ENCODE measurements around the gene CACNB4.
A peak's percentile ranks its signal among the peaks of the same experiment; 100 is the strongest.
"Not testable (repeated sequence)": the region's sequence is repeated elsewhere in the genome, so short reads cannot be mapped to it uniquely, and the experiment has no call there.

Gene CACNB4
- 0.92 to 1.1 reads per million in 2 donors for total RNA-seq

DNA sequence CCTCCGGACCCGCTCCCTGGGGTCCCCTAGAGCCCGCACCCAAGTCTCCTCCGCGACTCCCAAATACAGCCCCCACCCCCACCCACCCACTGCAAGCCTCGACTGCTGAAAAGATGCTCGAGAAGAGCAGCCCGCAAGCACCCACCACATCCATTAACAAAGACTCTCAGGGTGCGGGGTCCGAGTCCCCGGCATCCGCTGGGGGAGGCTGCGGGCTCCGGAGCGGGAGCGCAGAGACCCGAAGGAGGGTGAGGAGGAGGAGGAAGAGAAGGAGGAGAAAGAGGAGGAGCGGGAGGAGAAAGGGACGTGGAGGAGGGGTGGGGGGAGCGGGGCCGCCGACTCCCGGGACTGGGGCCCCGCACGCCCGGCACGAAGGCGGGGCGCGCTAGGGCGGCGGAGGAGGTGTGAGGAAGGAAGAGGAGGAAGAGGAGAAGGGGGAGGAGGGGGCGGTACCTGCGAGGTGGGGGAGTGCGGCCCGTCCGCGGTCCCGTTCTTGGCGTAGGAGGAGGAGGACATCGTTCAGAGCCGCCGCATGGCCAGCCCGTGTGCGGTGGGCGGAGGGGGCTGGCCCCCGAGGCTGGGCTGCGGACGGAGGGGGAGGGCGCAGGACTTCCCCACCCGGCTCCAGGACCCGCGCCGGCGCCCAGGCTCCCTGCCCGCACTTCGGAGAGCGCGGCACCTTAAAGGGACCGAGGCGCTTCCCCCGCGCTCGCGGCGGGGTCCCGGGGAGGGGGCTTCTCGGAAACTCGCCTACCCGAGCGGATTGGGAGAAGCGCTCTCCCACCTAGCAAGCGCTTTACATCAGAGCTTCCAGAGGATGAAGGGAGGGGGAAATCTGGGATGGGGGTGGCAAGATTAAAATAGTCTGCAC, at the start of gene CACNB4:
CACNB4 (minus strand) TSS at position 549 of the 871 bp plus-strand sequence.
- DNase-seq: peak; percentile 8

- no peak for DNase-seq
Measured at GRCh38 chr2:152134488-152135280, 35.8 kb upstream of the CACNB4 start.

DNA sequence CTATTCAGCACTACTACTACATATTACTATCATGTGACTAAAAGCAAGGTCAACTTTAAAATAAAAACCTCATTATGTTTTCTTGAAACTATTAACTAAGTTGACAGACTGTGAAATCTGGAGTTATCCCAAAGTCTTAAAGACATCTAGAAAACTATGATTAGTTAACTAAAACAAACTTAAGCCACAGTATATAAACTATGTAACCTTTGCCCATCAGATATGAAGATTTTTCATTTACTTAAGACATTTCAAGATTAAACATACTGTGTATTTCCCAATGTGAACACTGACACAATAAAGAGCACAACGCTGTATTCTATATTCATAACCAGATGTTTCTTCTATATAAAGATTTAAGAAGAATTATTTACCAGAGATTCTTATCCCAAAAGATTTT, 33.5 kb upstream of the CACNB4 start:
- DNase-seq: no peak

DNA sequence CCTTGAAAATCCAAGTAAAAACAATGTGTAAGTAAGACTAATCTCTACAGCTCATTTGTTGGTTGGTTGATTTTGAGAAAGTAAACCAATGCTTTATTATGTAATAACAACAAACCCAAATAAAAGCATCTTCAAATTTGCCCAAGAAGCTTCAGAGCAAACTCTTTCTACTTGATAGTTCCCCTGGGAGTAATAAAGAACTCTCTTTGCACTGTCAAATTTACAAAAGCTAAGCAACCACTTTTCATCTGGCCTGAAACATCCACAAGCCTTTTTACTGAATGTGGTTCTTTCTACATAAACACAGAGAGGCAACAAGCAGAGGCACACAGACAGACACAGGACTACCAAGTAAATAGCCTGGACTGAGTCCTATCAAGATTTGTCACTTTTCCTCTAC, 28.8 kb upstream of the CACNB4 start:
- DNase-seq: no peak

- no peak for DNase-seq
Measured at GRCh38 chr2:152126664-152127063, 27.8 kb upstream of the CACNB4 start.

- no peak for DNase-seq
Measured at GRCh38 chr2:152122161-152122560, 23.3 kb upstream of the CACNB4 start.

DNA sequence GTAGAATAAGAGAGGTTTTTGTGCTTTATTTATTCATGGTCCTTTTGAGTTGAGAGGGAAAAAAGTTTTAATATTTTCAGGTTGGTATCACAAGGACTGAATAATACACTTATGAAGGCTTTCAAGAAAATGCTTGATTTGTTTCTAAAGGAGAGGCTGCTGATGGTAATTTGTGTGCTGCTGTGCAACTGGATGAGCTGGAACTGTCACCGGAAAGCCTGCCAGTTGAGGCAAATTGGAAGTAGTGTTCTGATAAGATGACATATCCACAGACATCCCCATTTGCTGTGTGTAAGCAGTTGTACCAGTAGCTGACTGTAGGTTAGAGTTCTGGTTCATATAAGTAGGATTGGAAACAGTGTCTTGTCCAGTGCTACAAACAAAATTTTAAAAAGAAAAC, 21.6 kb upstream of the CACNB4 start:
- no peak for DNase-seq

DNA sequence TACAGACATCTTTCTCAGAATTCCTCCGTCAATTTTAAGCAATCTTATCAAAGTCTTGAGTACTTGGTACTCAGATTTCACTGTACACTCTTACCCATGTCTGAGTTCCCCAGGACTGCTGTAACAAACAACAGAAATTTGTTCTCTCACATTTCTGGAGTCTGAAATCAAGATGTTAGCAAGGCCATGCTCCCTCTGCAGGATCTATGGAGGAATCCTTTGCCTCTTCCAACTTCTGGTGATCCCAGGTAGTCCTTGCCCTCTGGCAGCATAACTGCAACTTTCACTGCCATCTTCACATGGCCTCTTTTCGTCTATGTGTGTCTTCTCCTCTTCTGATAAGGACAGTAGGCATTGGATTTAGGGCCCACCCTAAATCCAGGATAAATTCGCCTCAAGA, 17.1 kb upstream of the CACNB4 start:
- DNase-seq: no peak

DNA sequence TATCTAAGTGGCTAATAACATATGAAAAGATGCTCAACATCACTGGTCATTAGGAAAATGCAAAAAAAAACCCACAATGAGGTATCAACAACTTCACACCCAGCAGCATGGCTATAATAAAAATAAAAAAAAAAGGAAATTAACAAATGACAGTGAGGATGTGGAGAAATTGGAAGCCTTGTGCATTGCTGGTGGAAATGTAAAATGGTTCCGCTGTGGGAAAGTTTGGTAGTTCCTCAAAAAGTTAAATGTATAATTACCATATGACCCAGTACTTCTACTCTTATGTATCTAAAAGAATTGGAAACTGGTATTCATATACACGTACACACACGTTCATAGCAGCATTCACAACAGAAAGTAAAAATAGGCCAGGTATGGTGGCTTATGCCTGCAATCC, 15.5 kb upstream of the CACNB4 start:
- DNase-seq: no peak

DNA sequence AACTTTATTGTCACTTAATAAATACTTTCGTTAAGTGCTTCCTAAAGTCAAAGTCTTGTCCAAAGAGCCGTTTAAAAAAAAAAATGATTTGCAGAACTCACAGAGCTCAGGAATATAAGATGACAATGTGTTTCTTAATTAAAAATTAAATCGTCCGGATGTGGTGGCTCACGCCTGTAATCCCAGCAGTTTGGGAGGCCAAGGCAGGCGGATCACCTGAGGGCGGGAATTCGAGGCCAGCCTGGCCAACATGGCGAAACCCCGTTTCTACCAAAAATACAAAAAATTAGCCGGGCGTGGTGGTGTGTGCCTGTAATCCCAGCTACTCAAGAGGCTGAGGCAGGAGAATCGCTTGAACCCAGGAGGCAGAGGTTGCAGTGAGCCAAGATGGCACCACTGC, 8.3 kb upstream of the CACNB4 start:
- DNase-seq: not testable (repeated sequence)

GRCh38 chr2:152106464-152106863, 7.6 kb upstream of the CACNB4 start:
- DNase-seq: no peak

GRCh38 chr2:152103271-152103670, 4.4 kb upstream of the CACNB4 start:
- no peak for DNase-seq

GRCh38 chr2:152100961-152101360, 2.1 kb upstream of the CACNB4 start:
- no peak for DNase-seq

GRCh38 chr2:152099367-152100050, 665 bp upstream of the CACNB4 start:
- no peak for DNase-seq

DNA sequence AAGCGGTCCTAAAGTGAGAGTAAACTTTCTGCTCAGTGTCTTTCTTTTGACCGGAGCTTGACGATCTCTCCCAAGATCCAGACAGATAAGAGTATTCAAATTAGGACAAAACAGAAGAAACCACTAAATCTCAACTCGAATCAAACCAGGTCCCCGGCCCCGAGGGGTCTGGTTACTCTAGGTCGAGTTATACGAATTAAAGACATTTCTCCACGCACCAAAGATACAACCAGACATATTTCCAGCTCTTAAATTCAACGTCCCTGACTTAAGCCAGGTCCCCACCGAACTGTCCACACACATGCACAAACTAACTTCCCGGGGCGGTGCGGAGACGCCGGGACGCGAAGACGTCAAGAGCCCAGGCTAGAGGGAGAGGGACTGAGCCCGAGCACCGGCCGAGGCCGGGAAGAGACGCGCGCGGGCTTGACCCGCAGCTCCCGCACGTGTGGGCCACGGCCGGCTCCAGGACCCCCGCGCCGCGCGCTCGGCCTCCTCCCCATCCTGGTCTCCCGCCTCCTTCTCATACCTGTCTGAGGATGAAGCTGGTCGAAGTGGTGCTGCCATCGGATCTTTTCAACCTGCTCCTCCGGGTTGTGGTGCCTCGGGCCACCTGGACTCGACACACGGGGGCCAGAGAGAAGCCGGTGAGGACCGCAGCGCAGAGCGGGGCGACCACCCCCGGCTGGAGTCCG, 896 bp downstream of the CACNB4 start:
- DNase-seq: peak; percentile 7

DNA sequence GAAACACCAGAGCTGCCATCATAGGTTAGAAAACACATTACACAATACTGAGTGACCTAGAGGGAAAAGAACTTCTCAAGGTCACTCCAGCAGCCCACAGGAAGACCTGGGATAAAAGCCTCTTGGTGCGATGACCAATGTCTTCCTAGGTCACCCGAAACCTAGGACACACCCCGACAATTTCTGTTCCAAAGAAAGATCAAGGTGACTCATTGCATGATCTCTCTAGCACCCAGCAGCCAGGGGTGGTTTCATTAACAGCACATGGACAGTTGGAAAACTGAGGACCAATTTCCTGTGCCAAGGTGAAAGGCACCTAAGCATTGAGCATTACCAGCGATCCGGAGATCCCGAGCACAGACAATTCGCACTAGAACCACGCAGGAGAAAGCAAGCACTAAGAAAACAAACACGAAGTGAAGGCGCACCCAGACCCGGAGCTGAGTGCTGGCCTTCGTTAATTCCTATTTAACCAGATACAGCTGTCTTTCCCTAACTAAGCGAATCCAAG, 1.5 kb downstream of the CACNB4 start:
- DNase-seq: no peak

- DNase-seq: no peak
Measured at GRCh38 chr2:152095146-152095545, 3.7 kb downstream of the CACNB4 start.

- no peak for DNase-seq
Measured at GRCh38 chr2:152094014-152094413, 4.8 kb downstream of the CACNB4 start.

DNA sequence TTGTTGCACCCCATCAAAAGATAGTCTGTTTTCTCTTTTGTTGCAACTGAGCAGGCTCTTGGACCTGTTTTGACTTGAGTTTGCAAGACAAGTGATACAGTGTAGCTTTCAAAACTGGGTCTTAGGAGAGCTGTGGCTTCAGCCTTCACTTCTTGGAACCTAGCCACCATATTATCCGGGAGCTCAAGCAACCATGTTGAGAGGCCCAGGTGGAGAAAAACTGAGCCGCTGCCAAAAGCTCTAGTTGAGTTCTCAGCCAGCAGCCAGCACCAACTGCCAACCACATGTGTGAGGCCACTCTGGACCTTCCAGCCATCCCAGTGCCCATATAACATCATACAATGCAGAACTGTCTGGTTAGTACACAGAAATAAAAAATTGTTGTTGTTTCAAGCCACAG, 5.4 kb downstream of the CACNB4 start:
- no peak for DNase-seq

DNA sequence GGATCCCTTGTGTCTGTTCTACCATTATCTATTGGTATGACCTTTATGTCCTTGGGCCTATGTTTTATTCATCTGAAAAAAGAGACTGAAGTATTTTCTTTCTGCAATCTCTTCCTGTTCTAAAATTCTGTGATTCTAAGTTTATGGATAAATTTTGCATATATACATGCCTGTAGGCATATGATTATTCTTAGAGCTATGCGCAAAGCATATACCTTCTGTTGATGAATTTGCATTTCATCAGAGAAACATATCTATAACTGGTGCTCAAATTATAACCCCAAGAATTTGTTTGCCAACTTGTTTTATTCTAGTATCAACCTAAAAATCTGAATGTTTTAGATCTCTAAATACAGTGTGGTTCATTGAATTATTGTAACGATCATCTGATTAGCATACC, 6.7 kb downstream of the CACNB4 start:
- no peak for DNase-seq

- not testable (repeated sequence) for DNase-seq
Measured at GRCh38 chr2:152090726-152091125, 8.1 kb downstream of the CACNB4 start.

DNA sequence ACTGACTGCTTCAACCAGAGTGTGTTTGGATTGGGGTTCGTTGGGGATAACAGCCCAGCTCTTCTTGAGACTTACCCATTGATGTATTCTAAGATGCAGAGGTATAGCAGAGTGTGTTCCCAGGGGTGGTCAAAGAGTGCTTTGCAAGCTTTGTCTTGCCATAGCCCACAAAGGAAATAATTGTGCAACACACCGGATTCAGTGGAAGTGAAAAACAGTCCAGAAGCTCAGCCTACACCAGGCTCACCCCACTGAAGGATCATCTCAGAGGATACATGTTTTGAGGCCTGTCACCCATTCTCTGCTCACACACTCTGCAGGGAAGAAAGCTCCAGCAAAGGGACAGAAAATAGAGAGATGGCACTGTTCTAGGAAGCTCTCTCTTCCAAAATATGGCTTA, 9.6 kb downstream of the CACNB4 start:
- no peak for DNase-seq

- no peak for DNase-seq
Measured at GRCh38 chr2:152088006-152088405, 10.8 kb downstream of the CACNB4 start.
